ENCODE results near the gene EDN3. TPM values are rescaled to one million over a fixed set of nuclear protein-coding genes. Genes with fewer than 3 reads are reported as not detected.

Gene EDN3
- total RNA-seq, 1 donor from 2014 or later: 0.87 TPM

- H3K4me1 ChIP-seq: no peaks in the 10 kb centered on the region
- no peak for ATAC-seq
- TF ChIP-seq CTCF (IDR thresholded peaks at IDR 0.05): no peak
- no peaks in the 10 kb centered on the region for H3K36me3 ChIP-seq
- no peaks in the 10 kb centered on the region for H3K9me3 ChIP-seq
- H3K4me3 ChIP-seq: no peak overlapping the region
- intact Hi-C loops (cut with DNase I): no loop called here
- H3K27me3 ChIP-seq: no peaks in the 10 kb centered on the region
- no peak for DNase-seq
- no peak overlapping the region for H3K27ac ChIP-seq
Measured at GRCh38 chr20:59346061-59346460, 45.6 kb downstream of the EDN3 start.

- H3K4me3 ChIP-seq: no peak overlapping the region
- ATAC-seq: no peak
- intact Hi-C loops (cut with DNase I): no loop called here
- DNase-seq: no peak
- no peaks in the 10 kb centered on the region for H3K9me3 ChIP-seq
- H3K27ac ChIP-seq: no peak overlapping the region
- no peak for TF ChIP-seq CTCF (IDR thresholded peaks at IDR 0.05)
- H3K36me3 ChIP-seq: no peaks in the 10 kb centered on the region
- no peaks in the 10 kb centered on the region for H3K27me3 ChIP-seq
- no peaks in the 10 kb centered on the region for H3K4me1 ChIP-seq
Measured at GRCh38 chr20:59349277-59349676, 48.9 kb downstream of the EDN3 start.

GRCh38 chr20:59350330-59351156 lies 50.1 kb downstream of the EDN3 start:
- Histone ChIP-seq H3K27ac (no peak overlapping the region), H3K36me3 (no peaks in the 10 kb centered on the region), H3K4me3 (no peak overlapping the region), H3K27me3 (no peaks in the 10 kb centered on the region), H3K9me3 (no peaks in the 10 kb centered on the region), H3K4me1 (no peaks in the 10 kb centered on the region)
- ATAC-seq: no peak
- TF ChIP-seq CTCF (IDR thresholded peaks at IDR 0.05): no peak
- intact Hi-C loops (cut with DNase I): no loop called here
- DNase-seq: no peak

GRCh38 chr20:59351157-59352040 lies 51.0 kb downstream of the EDN3 start:
- intact Hi-C loops (cut with DNase I): no loop called here
- Histone ChIP-seq H3K9me3 (no peaks in the 10 kb centered on the region), H3K36me3 (no peaks in the 10 kb centered on the region), H3K4me3 (no peak overlapping the region), H3K27ac (no peak overlapping the region), H3K4me1 (no peaks in the 10 kb centered on the region), H3K27me3 (no peaks in the 10 kb centered on the region)
- ATAC-seq: no peak
- no peak for TF ChIP-seq CTCF (IDR thresholded peaks at IDR 0.05)
- DNase-seq: no peak

GRCh38 chr20:59352541-59352940 lies 52.1 kb downstream of the EDN3 start:
- no peak for TF ChIP-seq CTCF (IDR thresholded peaks at IDR 0.05)
- Histone ChIP-seq H3K36me3 (no peaks in the 10 kb centered on the region), H3K9me3 (no peaks in the 10 kb centered on the region), H3K27ac (no peak overlapping the region), H3K4me1 (no peaks in the 10 kb centered on the region), H3K4me3 (no peak overlapping the region), H3K27me3 (peaks cover 5% of the 10 kb centered on the region)
- ATAC-seq (no peak), DNase-seq (no peak)
- intact Hi-C loops (cut with DNase I): no loop called here

Measured in upper lobe of right lung (tissue), 1 donor.